OCI-M2 (cell line): Measurements from ENCODE around the gene PHF5A.
"Not testable (repeated sequence)": the region's sequence is repeated elsewhere in the genome, so short reads cannot be mapped to it uniquely, and the experiment has no call there.

Source experiments
- DNase-seq: peaks from one replicate; lab custom pipeline; 2025; ENCODE audit not compliant: unreplicated experiment; lab: John Stamatoyannopoulos, UW

PHF5A gene

DNA sequence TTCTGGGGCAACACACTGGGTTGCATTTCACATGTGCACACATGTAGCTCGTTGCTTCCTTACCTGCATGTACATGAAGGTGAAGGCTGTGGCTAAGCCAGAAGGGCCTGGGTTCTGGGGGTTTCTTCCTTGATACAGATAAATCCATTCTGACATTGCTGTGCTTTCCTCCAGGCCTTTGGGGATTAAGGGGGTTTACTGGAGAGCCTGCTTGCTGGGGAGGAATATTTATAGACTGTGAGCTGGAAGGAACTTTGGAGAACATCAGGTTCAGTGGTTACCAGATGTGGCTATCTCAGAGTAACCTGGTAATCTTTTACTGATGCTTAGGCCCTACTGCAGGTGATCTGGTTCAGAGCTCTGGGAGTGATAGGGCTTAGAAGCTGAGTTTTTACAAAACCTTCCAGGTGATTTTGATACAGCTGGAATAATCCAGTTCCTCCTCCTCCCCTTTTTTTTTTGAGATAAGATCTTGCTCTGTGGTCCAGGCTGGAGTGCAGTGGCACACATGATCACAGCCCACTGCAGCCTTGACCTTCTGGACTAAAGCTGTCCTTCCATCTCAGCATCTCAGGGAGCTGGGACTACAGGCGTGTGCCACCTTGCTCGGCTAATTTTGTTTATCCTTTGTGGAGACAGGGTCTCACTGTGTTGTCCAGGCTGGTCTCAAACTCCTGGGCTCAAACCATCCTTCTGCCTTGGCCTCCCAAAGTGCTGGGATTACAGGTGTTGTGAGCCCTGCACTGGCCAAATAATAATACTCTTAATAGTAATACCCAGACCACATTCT, 20.3 kb upstream of the PHF5A start:
- DNase-seq = no peak

DNA sequence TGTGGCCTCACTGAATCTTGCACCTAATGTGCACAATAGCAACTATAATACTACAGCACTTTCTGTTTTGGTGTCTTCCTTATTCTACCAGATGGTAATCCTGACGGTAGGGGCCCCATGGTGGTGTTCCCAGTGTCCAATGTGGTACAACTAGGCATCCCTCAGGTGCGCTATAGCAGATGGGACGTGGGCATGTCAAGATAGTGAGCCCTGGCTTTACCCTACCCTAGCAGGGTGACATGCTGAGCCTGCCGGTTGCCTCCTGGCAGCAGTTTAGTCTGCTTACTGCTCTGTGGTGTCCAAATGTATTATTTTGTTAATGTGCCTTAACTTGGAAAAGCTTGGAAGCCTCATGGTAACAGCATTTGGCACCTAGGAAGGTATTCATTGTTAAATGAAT, 19.6 kb upstream of the PHF5A start:
- DNase-seq = no peak

- no peak for DNase-seq
Measured at GRCh38 chr22:41487037-41487935, 18.8 kb upstream of the PHF5A start.

DNA sequence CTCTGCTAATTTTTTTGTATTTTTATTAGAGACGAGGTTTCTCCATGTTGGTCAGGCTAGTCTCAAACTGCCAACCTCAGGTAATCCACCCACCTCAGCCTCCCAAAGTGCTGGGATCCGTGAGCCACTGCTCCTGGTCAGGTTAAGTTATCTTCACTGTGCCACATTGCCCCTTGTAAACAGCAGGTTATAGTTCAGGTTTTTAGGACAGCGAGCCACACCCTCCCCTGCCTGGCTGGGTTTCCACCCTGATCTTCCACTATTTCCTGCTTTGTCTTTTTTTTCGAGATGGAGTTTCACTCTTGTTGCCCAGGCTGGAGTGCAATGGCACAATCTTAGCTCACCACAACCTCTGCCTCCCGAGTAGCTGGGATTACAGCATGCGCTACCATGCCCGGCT, 16.5 kb upstream of the PHF5A start:
- no peak for DNase-seq

DNA sequence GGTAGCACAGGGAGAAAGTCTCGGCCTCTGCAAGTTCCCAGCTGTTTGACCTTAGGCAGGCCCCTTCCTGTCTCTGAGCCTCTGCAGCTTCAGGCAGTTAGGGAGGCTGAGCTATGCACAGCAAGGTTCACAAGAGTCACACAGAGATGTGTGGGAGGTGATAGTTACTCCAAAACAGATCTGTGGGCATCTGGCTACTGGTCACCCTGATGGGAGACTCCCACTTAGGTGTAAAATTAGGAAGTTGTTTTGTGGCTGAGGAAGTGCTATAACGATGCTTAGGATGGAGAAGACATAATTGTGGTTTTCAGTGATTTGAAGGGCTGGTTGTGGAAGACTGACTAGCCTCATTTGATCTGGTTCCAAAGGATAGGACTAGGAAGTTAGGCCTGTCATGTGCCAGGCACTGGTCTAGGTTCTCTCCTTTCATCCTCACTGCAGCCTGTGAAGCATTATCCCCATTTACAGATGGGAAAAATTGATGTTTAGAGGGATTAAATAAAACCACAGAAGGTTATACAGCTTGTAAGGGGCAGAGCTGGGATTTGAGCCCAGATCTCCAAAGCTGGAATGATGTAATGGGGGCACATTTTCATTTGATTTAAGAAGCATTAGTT, 13.9 kb upstream of the PHF5A start:
- DNase-seq = no peak

- no peak for DNase-seq
Measured at GRCh38 chr22:41481925-41482318, 13.4 kb upstream of the PHF5A start.

- no peak for DNase-seq
Measured at GRCh38 chr22:41481131-41481830, 12.8 kb upstream of the PHF5A start.

GRCh38 chr22:41480397-41480735, 11.9 kb upstream of the PHF5A start:
- DNase-seq = no peak

- DNase-seq = no peak
Measured at GRCh38 chr22:41479671-41480396, 11.3 kb upstream of the PHF5A start.

GRCh38 chr22:41478891-41479521, 10.5 kb upstream of the PHF5A start:
- no peak for DNase-seq

DNA sequence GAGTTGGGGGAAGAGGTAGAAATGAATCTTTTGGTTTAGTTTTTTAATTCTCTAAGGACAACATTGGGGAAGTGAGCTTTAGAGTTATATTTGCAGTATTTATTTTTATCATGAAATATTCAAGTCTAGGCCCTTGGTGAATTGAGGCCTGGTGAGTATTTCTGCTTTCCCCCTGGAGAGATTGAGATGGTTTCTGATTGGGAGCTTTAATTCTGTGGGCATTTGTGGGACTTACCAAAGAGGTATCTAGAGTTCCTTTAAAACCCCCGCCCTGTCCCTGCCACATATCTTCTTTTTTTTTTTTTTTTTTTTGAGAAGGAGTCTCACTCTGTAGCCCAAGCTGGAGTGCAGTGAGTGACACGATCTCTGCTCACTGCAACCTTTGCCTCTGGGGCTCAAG, 10.0 kb upstream of the PHF5A start:
- no peak for DNase-seq

DNA sequence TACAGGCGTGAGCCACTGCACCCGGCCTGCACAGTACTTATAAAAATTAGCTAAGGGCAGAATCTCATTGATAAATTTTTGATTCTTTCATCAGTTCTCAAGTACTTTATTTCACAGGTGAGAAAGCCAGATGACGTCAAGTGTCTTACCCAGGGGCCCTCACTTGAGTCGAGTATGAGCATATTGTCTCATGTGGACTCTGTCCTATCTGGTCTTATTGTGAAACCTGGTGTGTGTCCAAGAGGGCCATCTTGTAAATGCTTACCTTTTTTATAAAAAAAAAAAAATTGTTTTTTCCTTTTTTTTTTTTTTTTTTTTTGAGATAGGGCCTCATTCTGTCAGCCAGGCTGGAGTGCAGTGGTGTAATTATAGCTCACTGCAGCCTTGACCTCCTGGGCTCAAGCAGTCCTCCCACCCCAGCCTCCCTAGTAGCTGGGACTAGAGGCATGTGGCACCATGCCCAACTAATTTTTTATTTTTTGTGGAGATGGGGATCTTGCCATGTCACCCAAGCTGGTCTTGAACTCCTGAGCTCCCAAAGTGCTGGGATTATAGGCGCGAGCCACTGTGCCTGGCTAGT, 6.5 kb upstream of the PHF5A start:
- DNase-seq = no peak

DNA sequence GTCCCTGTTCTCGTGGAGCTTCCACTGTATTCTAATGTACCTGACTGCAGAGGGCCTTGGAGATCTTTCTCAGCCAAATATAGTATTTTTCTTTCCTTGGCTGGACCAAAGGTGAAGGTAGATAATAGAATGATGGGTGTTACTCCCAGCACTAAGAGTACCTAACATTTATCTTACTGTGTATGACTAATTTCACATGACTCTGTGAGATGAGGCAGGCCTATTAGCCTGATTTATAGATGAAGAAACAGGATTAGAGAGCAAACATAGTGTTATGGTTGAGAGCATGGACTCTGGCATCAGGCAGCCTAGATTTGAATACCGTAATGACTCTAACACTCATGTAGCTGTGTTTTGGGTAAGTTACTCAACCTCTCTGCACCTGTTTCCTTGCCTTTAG, 3.1 kb upstream of the PHF5A start:
- DNase-seq = no peak

DNA sequence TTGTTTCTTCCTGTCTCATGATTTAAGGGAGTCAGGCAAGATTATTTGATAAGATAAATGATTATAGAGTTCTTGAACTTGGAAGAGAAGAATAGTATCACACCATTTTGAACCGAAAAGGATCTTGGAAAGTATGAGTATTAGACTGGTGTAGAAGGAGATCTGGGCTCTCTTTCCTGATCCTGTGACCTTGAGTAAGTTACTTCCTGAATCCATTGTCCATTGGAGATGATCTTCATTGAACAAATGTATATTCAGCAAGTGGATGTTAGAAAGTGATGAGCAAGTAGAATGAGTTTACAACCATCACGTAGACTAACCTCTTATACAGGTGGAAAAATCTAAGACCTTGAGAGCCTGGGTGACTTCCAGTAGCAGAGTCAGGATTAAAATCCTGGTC, 2.4 kb upstream of the PHF5A start:
- no peak for DNase-seq

- DNase-seq = no peak
Measured at GRCh38 chr22:41469218-41469851, 843 bp upstream of the PHF5A start.

DNA sequence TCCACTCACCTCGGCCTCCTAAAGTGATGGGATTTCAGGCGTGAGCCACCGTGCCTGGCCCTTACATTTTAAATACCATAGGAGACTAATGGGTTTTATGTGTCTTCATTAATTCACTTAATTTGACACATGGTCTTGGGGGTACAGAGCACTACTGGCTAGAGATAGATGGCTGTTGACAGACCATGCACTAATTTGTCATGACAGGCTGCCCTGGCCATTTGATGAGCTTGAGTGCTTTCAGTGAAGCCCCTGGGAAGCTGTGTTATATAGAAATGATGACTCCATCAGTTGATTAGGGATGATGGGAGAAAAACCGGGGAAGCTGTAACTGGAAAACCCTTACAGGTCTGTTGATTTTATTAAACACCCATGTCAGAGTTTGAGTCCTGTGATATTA, 6.6 kb downstream of the PHF5A start:
- DNase-seq = no peak

- DNase-seq = not testable (repeated sequence)
Measured at GRCh38 chr22:41460071-41460470, 8.4 kb downstream of the PHF5A start.

- DNase-seq = no peak
Measured at GRCh38 chr22:41459431-41459830, 9.1 kb downstream of the PHF5A start.

GRCh38 chr22:41458161-41458728, 10.2 kb downstream of the PHF5A start:
- DNase-seq = no peak
